Fibroblast of the conjunctiva (primary cell): ENCODE results near the gene DBX1.
"Not testable (repeated sequence)": the region's sequence is repeated elsewhere in the genome, so short reads cannot be mapped to it uniquely, and the experiment has no call there.

Source experiments
- DNase-seq: peaks from one replicate; pipeline ENCODE4 v3.0.0-alpha.2; 2010; ENCODE audit warnings: low read depth

DBX1 gene

DNA sequence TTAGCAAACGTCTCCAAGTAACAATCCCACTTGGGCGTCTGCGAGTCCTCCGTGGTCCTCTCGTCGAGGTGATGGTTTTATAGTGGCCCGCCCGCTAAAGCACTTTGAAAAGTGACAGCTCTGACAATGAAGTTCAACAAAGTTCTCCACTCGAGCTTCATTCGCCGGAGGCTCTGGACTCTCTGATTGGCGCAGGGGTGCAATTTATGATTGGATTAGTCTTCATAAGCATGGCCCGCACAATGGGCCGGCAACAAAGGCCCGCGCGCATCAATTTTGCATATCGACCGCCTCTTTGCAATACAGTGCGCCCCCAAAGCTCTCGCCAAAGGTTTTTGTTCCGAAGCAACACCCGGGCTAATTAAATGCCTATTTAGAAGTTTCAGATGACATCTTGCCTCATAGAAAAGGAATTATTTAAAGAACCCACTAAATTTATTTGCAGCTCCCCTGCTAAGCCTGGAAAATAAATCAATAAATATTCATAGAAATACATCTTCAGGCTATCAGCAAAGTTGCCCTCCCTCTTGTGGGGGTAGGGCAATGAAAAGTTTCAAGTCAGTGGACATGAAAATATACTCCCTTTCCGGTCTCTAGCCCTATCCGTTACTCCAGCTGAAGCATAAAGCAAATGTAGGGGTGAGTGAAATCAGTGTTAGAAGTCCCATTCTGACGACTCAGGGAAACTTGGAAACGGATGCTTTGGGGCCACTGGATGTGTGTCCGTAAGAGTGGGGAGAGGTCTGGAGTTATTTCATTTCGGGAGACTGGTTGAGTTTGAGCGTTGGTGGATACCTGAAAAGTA is at the start of gene DBX1:
Gene DBX1 (minus strand): TSS at position 51 of the 805 bp plus-strand sequence. CDS start 151 bp downstream, outside the sequence.
- no peak for DNase-seq

GRCh38 chr11:20208622-20209111 is 48.4 kb upstream of the DBX1 start:
- no peak for DNase-seq

DNA sequence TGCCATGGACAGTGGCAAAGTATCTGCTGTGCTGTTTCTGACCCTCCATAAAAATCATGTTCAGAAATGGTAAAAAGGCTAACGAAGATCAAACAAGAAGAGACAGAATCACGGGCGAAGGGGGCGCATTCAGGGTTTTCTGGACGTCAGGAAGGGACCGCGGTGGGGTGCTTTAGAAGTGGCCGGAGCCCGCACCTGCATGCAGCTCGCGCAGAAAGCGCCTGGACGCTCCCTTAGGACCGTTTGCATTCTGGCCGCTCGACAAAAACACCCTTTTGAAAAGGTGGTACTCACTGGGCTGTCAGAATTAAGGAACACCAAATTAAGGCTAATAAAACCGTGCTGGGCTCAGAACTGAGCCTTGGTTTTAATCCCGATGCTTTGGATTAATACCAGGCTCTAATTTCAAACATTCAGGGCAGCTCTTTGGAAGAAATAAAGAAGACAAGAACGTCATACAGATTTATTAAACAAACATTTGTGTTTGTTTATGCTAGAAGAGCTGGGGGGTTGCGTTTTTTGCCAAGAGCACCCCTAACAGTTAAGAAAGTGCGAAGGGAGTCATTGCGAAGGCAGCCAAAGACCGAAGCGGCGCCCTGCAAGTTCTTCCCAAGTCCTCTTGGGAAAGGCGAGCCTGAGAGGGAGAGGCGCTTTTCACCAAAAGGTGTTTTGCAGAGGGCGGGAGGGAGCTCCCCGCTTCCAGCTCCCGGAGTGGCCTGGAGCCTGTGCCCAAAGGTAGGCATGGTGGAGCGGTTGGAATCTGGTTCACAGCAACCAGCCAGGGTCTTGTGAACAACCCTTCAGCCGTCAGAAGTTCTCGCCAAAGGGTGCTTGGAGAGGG is 47.7 kb upstream of the DBX1 start:
- DNase-seq, result no peak

GRCh38 chr11:20205807-20206206 is 45.5 kb upstream of the DBX1 start:
- no peak for DNase-seq

DNA sequence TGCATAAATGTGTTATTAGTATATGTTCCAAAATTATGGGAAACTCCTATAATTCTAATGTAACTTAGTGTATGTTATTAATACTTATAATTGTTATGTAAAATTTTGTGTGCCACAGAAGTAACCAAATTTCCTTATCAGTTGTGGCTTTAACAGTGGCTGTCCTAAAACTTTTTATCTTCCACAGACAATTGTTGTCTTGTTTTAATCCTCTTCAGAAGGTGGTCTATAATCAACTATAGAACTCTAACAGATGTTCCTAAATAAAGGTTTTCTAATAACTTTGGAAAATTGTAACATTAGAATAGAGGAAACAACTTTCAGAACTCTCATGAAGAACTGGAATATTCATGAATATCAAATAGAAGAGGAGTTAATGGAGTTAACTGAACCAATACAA is 44.4 kb upstream of the DBX1 start:
- no peak for DNase-seq

- no peak for DNase-seq
Measured at GRCh38 chr11:20203831-20204230, 43.6 kb upstream of the DBX1 start.

- DNase-seq, result no peak
Measured at GRCh38 chr11:20201231-20201630, 41.0 kb upstream of the DBX1 start.

- not testable (repeated sequence) for DNase-seq
Measured at GRCh38 chr11:20200331-20200955, 40.2 kb upstream of the DBX1 start.

GRCh38 chr11:20197881-20198280 is 37.6 kb upstream of the DBX1 start:
- DNase-seq, result no peak

DNA sequence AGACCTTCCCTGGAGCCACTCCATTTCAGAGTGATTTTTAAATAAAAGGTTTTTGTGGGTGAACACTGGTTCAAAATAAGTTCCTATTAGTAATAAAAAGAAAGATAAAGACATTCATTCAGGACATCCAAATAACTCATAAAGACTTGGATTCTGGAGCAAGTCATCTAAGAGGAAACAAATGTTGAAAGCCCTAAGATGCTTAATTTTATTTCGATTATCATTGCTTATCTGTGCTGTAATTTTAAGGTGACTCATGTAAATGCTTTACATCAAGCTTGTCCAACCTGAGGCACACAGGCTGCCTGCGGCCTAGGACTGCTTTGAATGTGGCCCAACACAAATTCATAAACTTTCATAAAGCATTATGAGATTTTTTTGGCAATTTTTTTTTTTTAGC is 34.2 kb upstream of the DBX1 start:
- DNase-seq, result no peak

DNA sequence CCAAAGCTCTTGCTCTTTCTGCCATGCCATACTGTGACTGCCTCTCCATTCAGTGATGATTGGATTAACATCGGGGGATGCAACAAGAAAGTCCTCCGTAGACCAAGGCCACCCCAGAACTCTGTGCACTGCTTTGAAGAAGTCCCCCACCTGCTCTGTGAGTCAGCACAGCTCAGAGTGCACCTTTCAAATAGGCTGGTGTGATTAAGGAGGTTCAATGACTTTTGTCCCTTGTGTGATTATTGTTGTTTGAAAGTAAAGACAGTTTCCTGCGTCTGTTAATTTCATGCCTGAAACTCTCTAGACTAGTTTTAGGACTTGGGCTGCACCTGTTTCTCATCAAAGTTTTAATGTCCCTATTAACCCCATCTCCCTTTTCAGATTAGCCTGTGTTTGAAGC is 33.0 kb upstream of the DBX1 start:
- no peak for DNase-seq

- no peak for DNase-seq
Measured at GRCh38 chr11:20192641-20193040, 32.4 kb upstream of the DBX1 start.

DNA sequence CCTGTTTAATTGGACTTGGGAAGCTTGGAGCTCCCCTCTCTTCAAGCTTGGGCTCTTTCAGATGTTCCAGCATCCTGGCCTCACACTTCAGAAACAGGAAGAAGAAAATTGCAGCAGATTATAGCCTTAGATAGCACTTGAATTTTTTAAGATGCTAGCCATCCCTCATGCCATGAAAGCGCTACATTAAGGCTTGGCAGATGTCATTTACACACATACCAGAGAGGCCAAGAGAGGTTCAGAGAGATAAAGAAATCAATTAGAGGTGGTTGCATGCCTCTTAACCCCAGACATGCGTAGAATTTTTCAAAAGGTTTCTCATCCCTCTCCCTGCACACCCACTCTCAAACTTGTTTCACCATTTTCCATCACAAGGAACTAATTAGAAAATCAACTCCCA is 31.9 kb upstream of the DBX1 start:
- no peak for DNase-seq

GRCh38 chr11:20178976-20179375 is 18.7 kb upstream of the DBX1 start:
- DNase-seq, result no peak

DNA sequence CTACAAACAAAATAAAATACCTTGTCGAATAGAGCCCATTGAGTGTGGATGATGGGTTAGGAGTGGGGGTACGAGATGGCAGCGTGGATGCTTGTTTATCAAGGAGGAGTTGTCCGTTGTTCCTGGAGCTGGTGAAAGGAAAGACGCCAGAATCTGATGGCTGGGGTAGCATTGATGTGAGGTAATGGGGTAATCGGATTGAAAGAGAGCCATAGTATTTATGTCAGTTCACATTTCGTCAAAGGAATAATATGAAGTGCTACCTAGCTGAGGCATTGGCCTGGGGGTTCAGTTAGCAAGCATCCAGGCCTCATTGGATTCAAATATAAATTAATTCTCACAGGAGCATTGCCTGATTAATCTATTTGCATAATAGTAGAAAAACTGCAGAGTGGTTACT is 16.9 kb upstream of the DBX1 start:
- DNase-seq, result no peak

- DNase-seq, result no peak
Measured at GRCh38 chr11:20172721-20173447, 12.6 kb upstream of the DBX1 start.

GRCh38 chr11:20163783-20164481 is 3.7 kb upstream of the DBX1 start:
- no peak for DNase-seq

- DNase-seq, result no peak
Measured at GRCh38 chr11:20162824-20163782, 2.8 kb upstream of the DBX1 start.

GRCh38 chr11:20161923-20162744 is 1.9 kb upstream of the DBX1 start:
- no peak for DNase-seq
